Measurements from ENCODE around the gene CFAP20DC. TPM values are rescaled to one million over a fixed set of nuclear protein-coding genes. Genes with fewer than 3 reads are reported as not detected.
A peak's percentile ranks its signal among the peaks of the same experiment; 100 is the strongest.

Gene CFAP20DC
- total RNA-seq, 2 donors from 2014 or later, result 6.5 to 9.5 TPM

DNA sequence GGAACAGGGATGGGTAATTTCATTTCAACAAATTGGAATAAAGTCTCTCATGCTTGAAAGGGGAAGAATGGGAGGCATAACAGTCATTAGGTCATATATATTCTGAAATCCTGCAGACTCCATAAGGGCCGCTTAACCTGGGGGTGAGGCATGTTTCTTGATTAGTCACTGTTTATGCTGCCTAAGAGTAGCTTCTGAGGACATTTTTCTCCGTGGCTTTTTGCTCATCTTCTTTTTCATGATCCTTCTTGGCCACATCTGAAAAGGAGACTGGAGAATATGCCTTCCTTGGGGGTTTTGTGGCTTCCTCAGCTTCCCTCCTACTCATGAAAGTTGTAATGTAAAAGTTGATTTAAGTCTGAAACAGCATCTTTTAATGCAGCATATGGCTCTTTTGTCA lies 20.0 kb upstream of the CFAP20DC start:
- peaks cover 7% of the 10 kb centered on the region for H3K4me1 Mint-ChIP-seq
- 86 to 90% methylated on average over 2 of the region's 2 CpGs for WGBS, 2 experiments (ENCODE audit: insufficient coverage in 1 of 2, insufficient read length in 1 of 2)
- H3K9me3 Mint-ChIP-seq, result no peaks in the 10 kb centered on the region

DNA sequence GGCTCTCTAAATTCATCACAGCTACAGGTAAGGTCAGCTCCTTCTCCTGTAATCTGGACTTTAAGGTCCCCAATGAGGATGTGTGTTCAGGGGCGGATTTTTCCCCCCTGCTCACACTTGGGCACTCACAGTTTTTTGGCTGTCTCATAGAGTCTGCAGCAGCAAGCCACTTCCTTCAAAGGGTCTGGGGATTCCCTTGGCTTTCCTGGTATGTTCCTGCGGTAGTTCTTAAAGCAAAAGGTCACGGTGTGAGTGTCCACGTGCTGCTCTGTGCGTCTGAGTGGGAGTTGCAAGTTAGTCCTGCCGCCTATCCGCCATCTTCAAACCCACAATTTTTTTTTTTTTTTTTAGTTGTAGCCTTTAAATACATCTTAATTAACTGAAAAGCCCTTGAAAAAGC lies 15.4 kb upstream of the CFAP20DC start:
- H3K36me3 Mint-ChIP-seq (ENCODE audit: low read depth), result no peaks in the 10 kb centered on the region
- H3K4me1 Mint-ChIP-seq, result peaks cover 24% of the 10 kb centered on the region
- 92 to 100% methylated on average over 1 to 7 of the region's 7 CpGs for WGBS, 2 experiments (ENCODE audit: insufficient coverage in 1 of 2, insufficient read length in 1 of 2)
- no peak overlapping the region for H3K27ac Mint-ChIP-seq
- no peak for DNase-seq
- H3K9ac ChIP-seq (ENCODE audit: extremely low read depth, low read length, poor library complexity, severe bottlenecking), result no peak overlapping the region
- no peak overlapping the region for H3K4me3 ChIP-seq (ENCODE audit: low read length)
- no peak for TF ChIP-seq CTCF (conservative IDR thresholded peaks at IDR 0.05)
- no peak overlapping the region for H3K4me3 Mint-ChIP-seq
- H3K36me3 ChIP-seq (ENCODE audit: control insufficient read depth, insufficient read depth, low read length), result no peaks in the 10 kb centered on the region
- H3K27me3 Mint-ChIP-seq (ENCODE audit: insufficient read depth), result peaks cover under 1% of the 10 kb centered on the region
- H3K27me3 ChIP-seq (ENCODE audit: control insufficient read depth, insufficient read depth, low read length, poor library complexity, severe bottlenecking), result no peaks in the 10 kb centered on the region
- no peaks in the 10 kb centered on the region for H3K9me3 Mint-ChIP-seq
- peaks cover 18% of the 10 kb centered on the region for H3K9me3 ChIP-seq (ENCODE audit: control insufficient read depth, low read length)
- H3K27ac ChIP-seq (ENCODE audit: low read depth, low read length), result no peak overlapping the region
- peaks cover 4% of the 10 kb centered on the region for H3K4me1 ChIP-seq (ENCODE audit: control insufficient read depth, insufficient read depth, low read length)

More for the DNA sequence above, 20.0 kb upstream of the CFAP20DC start:
- no peak overlapping the region for H3K4me3 Mint-ChIP-seq
- no peak overlapping the region for H3K9ac ChIP-seq (ENCODE audit: extremely low read depth, low read length, poor library complexity, severe bottlenecking)
- H3K27ac ChIP-seq (ENCODE audit: low read depth, low read length), result no peak overlapping the region
- H3K27me3 Mint-ChIP-seq (ENCODE audit: insufficient read depth), result no peaks in the 10 kb centered on the region
- no peaks in the 10 kb centered on the region for H3K4me1 ChIP-seq (ENCODE audit: control insufficient read depth, insufficient read depth, low read length)
- no peaks in the 10 kb centered on the region for H3K9me3 ChIP-seq (ENCODE audit: control insufficient read depth, low read length)
- DNase-seq, result no peak
- H3K36me3 Mint-ChIP-seq (ENCODE audit: low read depth), result no peaks in the 10 kb centered on the region
- H3K27ac Mint-ChIP-seq, result no peak overlapping the region
- no peak overlapping the region for H3K4me3 ChIP-seq (ENCODE audit: low read length)
- TF ChIP-seq CTCF (conservative IDR thresholded peaks at IDR 0.05), result no peak
- no peaks in the 10 kb centered on the region for H3K36me3 ChIP-seq (ENCODE audit: control insufficient read depth, insufficient read depth, low read length)
- H3K27me3 ChIP-seq (ENCODE audit: control insufficient read depth, insufficient read depth, low read length, poor library complexity, severe bottlenecking), result no peaks in the 10 kb centered on the region

DNA sequence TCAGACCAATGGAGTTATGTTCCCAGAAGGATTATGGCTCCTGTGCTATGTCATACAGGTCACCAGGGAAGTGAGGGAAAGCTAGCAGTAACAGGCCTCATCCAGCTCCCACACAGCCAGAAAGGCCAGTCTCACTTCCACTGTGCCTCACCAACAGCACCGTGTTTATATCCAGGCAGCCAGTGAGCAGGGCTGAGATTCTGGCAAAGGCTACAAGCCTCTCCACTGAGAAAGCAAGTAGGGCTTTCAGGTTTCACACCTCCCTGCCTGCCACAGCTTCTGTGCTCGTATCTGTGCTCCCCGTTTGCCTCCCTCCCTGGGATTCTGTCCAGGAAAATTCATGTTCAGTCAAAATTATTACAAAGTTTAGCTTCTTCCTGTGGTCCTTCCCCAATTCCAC lies 14.9 kb upstream of the CFAP20DC start:
- TF ChIP-seq CTCF (conservative IDR thresholded peaks at IDR 0.05), result no peak
- no peak overlapping the region for H3K27ac ChIP-seq (ENCODE audit: low read depth, low read length)
- no peak overlapping the region for H3K9ac ChIP-seq (ENCODE audit: extremely low read depth, low read length, poor library complexity, severe bottlenecking)
- no peaks in the 10 kb centered on the region for H3K27me3 ChIP-seq (ENCODE audit: control insufficient read depth, insufficient read depth, low read length, poor library complexity, severe bottlenecking)
- no peaks in the 10 kb centered on the region for H3K36me3 Mint-ChIP-seq (ENCODE audit: low read depth)
- H3K4me3 ChIP-seq (ENCODE audit: low read length), result no peak overlapping the region
- H3K27me3 Mint-ChIP-seq (ENCODE audit: insufficient read depth), result peaks cover 3% of the 10 kb centered on the region
- H3K9me3 Mint-ChIP-seq, result no peaks in the 10 kb centered on the region
- peaks cover 24% of the 10 kb centered on the region for H3K4me1 Mint-ChIP-seq
- H3K9me3 ChIP-seq (ENCODE audit: control insufficient read depth, low read length), result peaks cover 18% of the 10 kb centered on the region
- no peak overlapping the region for H3K4me3 Mint-ChIP-seq
- 89 to 100% methylated on average over 2 to 3 of the region's 3 CpGs for WGBS, 2 experiments (ENCODE audit: insufficient coverage in 1 of 2, insufficient read length in 1 of 2)
- no peak for DNase-seq
- no peaks in the 10 kb centered on the region for H3K36me3 ChIP-seq (ENCODE audit: control insufficient read depth, insufficient read depth, low read length)
- peak overlapping the region; percentile 62 for H3K27ac Mint-ChIP-seq
- H3K4me1 ChIP-seq (ENCODE audit: control insufficient read depth, insufficient read depth, low read length), result peaks cover 4% of the 10 kb centered on the region

Data from endodermal cell (in vitro differentiated cells).